ENCODE measurements around the gene ZNF92. TPM values are rescaled to one million over a fixed set of nuclear protein-coding genes. Genes with fewer than 3 reads are reported as not detected.

ZNF92 gene
- total and polyA plus RNA-seq, 4 donors: 2.3 to 16.6 (median 4.3) TPM

DNA sequence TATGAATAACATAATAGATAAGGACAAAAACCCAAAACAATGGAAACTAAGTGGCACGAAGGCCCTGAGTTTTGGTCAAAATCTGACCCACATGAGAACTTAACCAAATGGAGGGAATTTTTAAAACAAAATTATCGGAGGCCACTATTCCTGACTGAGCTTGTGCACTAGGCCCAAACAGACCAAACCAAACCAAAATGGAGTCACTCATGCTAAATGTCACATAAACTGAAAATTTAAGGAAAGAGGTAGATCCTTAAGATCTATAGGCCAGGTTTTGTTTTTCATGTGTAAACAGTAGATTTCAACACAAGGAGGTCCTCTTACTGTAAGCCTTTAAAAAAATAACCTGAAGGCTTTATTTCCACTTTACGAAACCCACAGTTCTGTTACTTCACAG, 3.8 kb upstream of the ZNF92 start:
- H3K4me1 ChIP-seq (ENCODE audit: control insufficient read depth in 5 of 5, insufficient read depth in 5 of 5, low read length in 5 of 5): peaks cover 0 to 5% (median 2%) of the 10 kb centered on the region in 5 donors
- TF ChIP-seq CTCF (IDR thresholded peaks at IDR 0.05; ENCODE audit: control extremely low read depth, extremely low read depth): no peak
- no peaks in the 10 kb centered on the region for H3K9me3 ChIP-seq (ENCODE audit: control insufficient read depth in 4 of 4, insufficient read depth in 3 of 4, low read length in 3 of 4)
- no peaks in the 10 kb centered on the region for H3K36me3 ChIP-seq (ENCODE audit: control insufficient read depth in 4 of 4, insufficient read depth in 4 of 4, low read length in 4 of 4)
- ATAC-seq (ENCODE audit: insufficient read depth, low FRiP score) (no peak), DNase-seq (no peak)
- no peak overlapping the region for H3K9ac ChIP-seq (ENCODE audit: insufficient read depth in 1 of 2, low read length in 2 of 2)
- no peak overlapping the region for H3K4me3 ChIP-seq
- no peaks in the 10 kb centered on the region for H3K27me3 ChIP-seq (ENCODE audit: control insufficient read depth in 3 of 3, insufficient read depth in 3 of 3, low read length in 2 of 3)
- no peak overlapping the region for H3K27ac ChIP-seq (ENCODE audit: low read depth in 1 of 2, low read length in 1 of 2)
- 96 to 97% methylated on average over 3 of the region's 3 CpGs for WGBS, 2 donors

- H3K9ac ChIP-seq (ENCODE audit: insufficient read depth in 1 of 2, low read length in 2 of 2): no peak overlapping the region
- H3K27me3 ChIP-seq (ENCODE audit: control insufficient read depth in 3 of 3, insufficient read depth in 3 of 3, low read length in 2 of 3): no peaks in the 10 kb centered on the region
- no peak overlapping the region for H3K27ac ChIP-seq (ENCODE audit: low read depth in 1 of 2, low read length in 1 of 2)
- H3K4me3 ChIP-seq: no peak overlapping the region
- TF ChIP-seq CTCF (IDR thresholded peaks at IDR 0.05; ENCODE audit: control extremely low read depth, extremely low read depth): no peak
- H3K36me3 ChIP-seq (ENCODE audit: control insufficient read depth in 4 of 4, insufficient read depth in 4 of 4, low read length in 4 of 4): peaks cover 0 to 2% (median 1%) of the 10 kb centered on the region in 4 donors
- ATAC-seq (ENCODE audit: insufficient read depth, low FRiP score) (no peak), DNase-seq (peak in 1 of 3 donors; percentile 27)
- no peaks in the 10 kb centered on the region for H3K9me3 ChIP-seq (ENCODE audit: control insufficient read depth in 4 of 4, insufficient read depth in 3 of 4, low read length in 3 of 4)
- peaks cover 1 to 12% (median 4%) of the 10 kb centered on the region in 5 donors for H3K4me1 ChIP-seq (ENCODE audit: control insufficient read depth in 5 of 5, insufficient read depth in 5 of 5, low read length in 5 of 5)
- 82 to 93% methylated on average over 5 of the region's 5 CpGs for WGBS, 2 donors
Measured at GRCh38 chr7:65371468-65371867, 2.2 kb upstream of the ZNF92 start.

- peaks cover 0 to 3% (median 0%) of the 10 kb centered on the region in 4 donors for H3K9me3 ChIP-seq (ENCODE audit: control insufficient read depth in 4 of 4, insufficient read depth in 3 of 4, low read length in 3 of 4)
- no peak overlapping the region for H3K9ac ChIP-seq (ENCODE audit: insufficient read depth in 1 of 2, low read length in 2 of 2)
- H3K4me1 ChIP-seq (ENCODE audit: control insufficient read depth in 5 of 5, insufficient read depth in 5 of 5, low read length in 5 of 5): peaks cover 1 to 17% (median 7%) of the 10 kb centered on the region in 5 donors
- TF ChIP-seq CTCF (IDR thresholded peaks at IDR 0.05; ENCODE audit: control extremely low read depth, extremely low read depth): no peak
- H3K27me3 ChIP-seq (ENCODE audit: control insufficient read depth in 3 of 3, insufficient read depth in 3 of 3, low read length in 2 of 3): no peaks in the 10 kb centered on the region
- 78 to 86% methylated on average over 3 of the region's 3 CpGs for WGBS, 2 donors
- H3K4me3 ChIP-seq: no peak overlapping the region
- DNase-seq (no peak), ATAC-seq (ENCODE audit: insufficient read depth, low FRiP score) (no peak)
- H3K27ac ChIP-seq (ENCODE audit: low read depth in 1 of 2, low read length in 1 of 2): no peak overlapping the region
- H3K36me3 ChIP-seq (ENCODE audit: control insufficient read depth in 4 of 4, insufficient read depth in 4 of 4, low read length in 4 of 4): peaks cover 0 to 12% (median 4%) of the 10 kb centered on the region in 4 donors
Measured at GRCh38 chr7:65379318-65379717, 5.7 kb downstream of the ZNF92 start.

- Histone ChIP-seq H3K4me3 (no peak overlapping the region), H3K9me3 (ENCODE audit: control insufficient read depth in 4 of 4, insufficient read depth in 3 of 4, low read length in 3 of 4) (peaks cover 0 to 3% (median 0%) of the 10 kb centered on the region in 4 donors), H3K4me1 (ENCODE audit: control insufficient read depth in 5 of 5, insufficient read depth in 5 of 5, low read length in 5 of 5) (peaks cover 0 to 19% (median 0%) of the 10 kb centered on the region in 5 donors), H3K36me3 (ENCODE audit: control insufficient read depth in 4 of 4, insufficient read depth in 4 of 4, low read length in 4 of 4) (peaks cover 0 to 9% (median 1%) of the 10 kb centered on the region in 4 donors), H3K27me3 (ENCODE audit: control insufficient read depth in 3 of 3, insufficient read depth in 3 of 3, low read length in 2 of 3) (no peaks in the 10 kb centered on the region), H3K9ac (ENCODE audit: insufficient read depth in 1 of 2, low read length in 2 of 2) (no peak overlapping the region), H3K27ac (ENCODE audit: low read depth in 1 of 2, low read length in 1 of 2) (no peak overlapping the region)
- ATAC-seq (ENCODE audit: insufficient read depth, low FRiP score) (no peak), DNase-seq (no peak)
- TF ChIP-seq CTCF (IDR thresholded peaks at IDR 0.05; ENCODE audit: control extremely low read depth, extremely low read depth): no peak
- 90 to 95% methylated on average over 3 of the region's 3 CpGs for WGBS, 2 donors
Measured at GRCh38 chr7:65381742-65382141, 8.1 kb downstream of the ZNF92 start.

Measured in lung (tissue), 12 donors.